Measurements from ENCODE around the gene PARVA. TPM values are rescaled to one million over a fixed set of nuclear protein-coding genes. Genes with fewer than 3 reads are reported as not detected.
A peak's percentile ranks its signal among the peaks of the same experiment; 100 is the strongest.

Gene PARVA
- total RNA-seq, 1 donor from 2014 or later = 106 TPM

- no peak for DNase-seq (ENCODE audit: low read depth)
- peaks cover 91% of the 10 kb centered on the region for H3K79me2 ChIP-seq (ENCODE audit: insufficient read depth, low read length)
- H3K9me3 Mint-ChIP-seq (ENCODE audit: unreplicated experiment) = no peaks in the 10 kb centered on the region
- no peaks in the 10 kb centered on the region for H3K27me3 Mint-ChIP-seq (ENCODE audit: low read depth, unreplicated experiment)
- peaks cover 2% of the 10 kb centered on the region for H3K36me3 Mint-ChIP-seq (ENCODE audit: low read depth, unreplicated experiment)
- H3K9me3 ChIP-seq (ENCODE audit: insufficient read depth, low read depth, low read length) = no peaks in the 10 kb centered on the region
- H3K27ac Mint-ChIP-seq (ENCODE audit: unreplicated experiment) = no peak overlapping the region
- no peak overlapping the region for H3K4me3 ChIP-seq (ENCODE audit: insufficient read depth, low read depth, low read length)
- TF ChIP-seq CTCF (IDR thresholded peaks at IDR 0.05; ENCODE audit: insufficient read depth, low read depth, low read length) = no peak
- no peaks in the 10 kb centered on the region for H3K27me3 ChIP-seq (ENCODE audit: insufficient read depth, low read length)
- H2AFZ ChIP-seq (ENCODE audit: low read depth, low read length) = no peak overlapping the region
- no peak for FAIRE-seq
- no peak overlapping the region for H3K4me3 Mint-ChIP-seq (ENCODE audit: unreplicated experiment)
- peaks cover 30% of the 10 kb centered on the region for H4K20me1 ChIP-seq (ENCODE audit: insufficient read depth, low read length)
- H3K36me3 ChIP-seq (ENCODE audit: insufficient read depth, low read length) = no peaks in the 10 kb centered on the region
- peaks cover 37% of the 10 kb centered on the region for H3K4me1 ChIP-seq (ENCODE audit: insufficient read depth, low read length)
- no peak overlapping the region for H3K4me2 ChIP-seq (ENCODE audit: low read length)
- H3K9ac ChIP-seq (ENCODE audit: low read length) = no peak overlapping the region
- H3K4me1 Mint-ChIP-seq (ENCODE audit: low read depth, unreplicated experiment) = peaks cover 57% of the 10 kb centered on the region
- no peak overlapping the region for H3K27ac ChIP-seq (ENCODE audit: low read depth, low read length)
Observed at GRCh38 chr11:12416552-12416951, 39.2 kb downstream of the PARVA start.

GRCh38 chr11:12417691-12418611, 40.6 kb downstream of the PARVA start:
- Histone ChIP-seq H3K9ac (ENCODE audit: low read length) (no peak overlapping the region), H3K79me2 (ENCODE audit: insufficient read depth, low read length) (peaks cover 98% of the 10 kb centered on the region), H4K20me1 (ENCODE audit: insufficient read depth, low read length) (peaks cover 39% of the 10 kb centered on the region), H3K4me2 (ENCODE audit: low read length) (peak overlapping the region; percentile 50), H2AFZ (ENCODE audit: low read depth, low read length) (no peak overlapping the region), H3K36me3 (ENCODE audit: insufficient read depth, low read length) (no peaks in the 10 kb centered on the region), H3K9me3 (ENCODE audit: insufficient read depth, low read depth, low read length) (no peaks in the 10 kb centered on the region), H3K27me3 (ENCODE audit: insufficient read depth, low read length) (no peaks in the 10 kb centered on the region), H3K4me1 (ENCODE audit: insufficient read depth, low read length) (peaks cover 23% of the 10 kb centered on the region), H3K4me3 (ENCODE audit: insufficient read depth, low read depth, low read length) (no peak overlapping the region), H3K27ac (ENCODE audit: low read depth, low read length) (peak overlapping the region; percentile 46)
- DNase-seq (ENCODE audit: low read depth) (peak; percentile 77), FAIRE-seq (no peak)
- Mint-ChIP-seq H3K27me3 (ENCODE audit: low read depth, unreplicated experiment) (no peaks in the 10 kb centered on the region), H3K36me3 (ENCODE audit: low read depth, unreplicated experiment) (peaks cover 2% of the 10 kb centered on the region), H3K27ac (ENCODE audit: unreplicated experiment) (peak overlapping the region; percentile 85), H3K4me1 (ENCODE audit: low read depth, unreplicated experiment) (peaks cover 44% of the 10 kb centered on the region), H3K4me3 (ENCODE audit: unreplicated experiment) (no peak overlapping the region), H3K9me3 (ENCODE audit: unreplicated experiment) (no peaks in the 10 kb centered on the region)
- no peak for TF ChIP-seq CTCF (IDR thresholded peaks at IDR 0.05; ENCODE audit: insufficient read depth, low read depth, low read length)
- no peak for TF ChIP-seq EZH2 (IDR thresholded peaks at IDR 0.05; ENCODE audit: insufficient read depth, low read length)

GRCh38 chr11:12420040-12420439, 42.7 kb downstream of the PARVA start:
- Histone ChIP-seq H3K9me3 (ENCODE audit: insufficient read depth, low read depth, low read length) (no peaks in the 10 kb centered on the region), H3K4me2 (ENCODE audit: low read length) (no peak overlapping the region), H2AFZ (ENCODE audit: low read depth, low read length) (no peak overlapping the region), H3K27ac (ENCODE audit: low read depth, low read length) (no peak overlapping the region), H3K36me3 (ENCODE audit: insufficient read depth, low read length) (no peaks in the 10 kb centered on the region), H3K79me2 (ENCODE audit: insufficient read depth, low read length) (peaks cover 98% of the 10 kb centered on the region), H4K20me1 (ENCODE audit: insufficient read depth, low read length) (peaks cover 39% of the 10 kb centered on the region), H3K4me3 (ENCODE audit: insufficient read depth, low read depth, low read length) (no peak overlapping the region), H3K4me1 (ENCODE audit: insufficient read depth, low read length) (peaks cover 12% of the 10 kb centered on the region), H3K9ac (ENCODE audit: low read length) (no peak overlapping the region), H3K27me3 (ENCODE audit: insufficient read depth, low read length) (no peaks in the 10 kb centered on the region)
- Mint-ChIP-seq H3K36me3 (ENCODE audit: low read depth, unreplicated experiment) (peaks cover 2% of the 10 kb centered on the region), H3K9me3 (ENCODE audit: unreplicated experiment) (no peaks in the 10 kb centered on the region), H3K4me3 (ENCODE audit: unreplicated experiment) (no peak overlapping the region), H3K27ac (ENCODE audit: unreplicated experiment) (no peak overlapping the region), H3K27me3 (ENCODE audit: low read depth, unreplicated experiment) (no peaks in the 10 kb centered on the region), H3K4me1 (ENCODE audit: low read depth, unreplicated experiment) (peaks cover 23% of the 10 kb centered on the region)
- peak; percentile 29 for FAIRE-seq
- DNase-seq (ENCODE audit: low read depth) = no peak
- TF ChIP-seq CTCF (IDR thresholded peaks at IDR 0.05; ENCODE audit: insufficient read depth, low read depth, low read length) (no peak), EZH2 (IDR thresholded peaks at IDR 0.05; ENCODE audit: insufficient read depth, low read length) (no peak)

Data from astrocyte (in vitro differentiated cells and primary cell).